Breast epithelium (tissue), 3 donors: ENCODE results near the gene TEAD1.

Source experiments
- POLR2A ChIP-seq: fragments of 450-650 bp; IDR thresholded peaks from one replicate; pipeline ENCODE4 v1.6.1; 2016; ENCODE audit warnings: antibody characterized with exemption, mild to moderate bottlenecking, moderate library complexity
- TF ChIP-seq, protein P1 (sequence below), 3 donors: fragments of 450-650 bp; IDR thresholded peaks; one replicate each; pipeline ENCODE4 v1.5.1; 2016 to 2017; ENCODE audit warnings: antibody characterized with exemption in 3 of 3, mild to moderate bottlenecking in 3 of 3, moderate library complexity in 3 of 3

DNA sequence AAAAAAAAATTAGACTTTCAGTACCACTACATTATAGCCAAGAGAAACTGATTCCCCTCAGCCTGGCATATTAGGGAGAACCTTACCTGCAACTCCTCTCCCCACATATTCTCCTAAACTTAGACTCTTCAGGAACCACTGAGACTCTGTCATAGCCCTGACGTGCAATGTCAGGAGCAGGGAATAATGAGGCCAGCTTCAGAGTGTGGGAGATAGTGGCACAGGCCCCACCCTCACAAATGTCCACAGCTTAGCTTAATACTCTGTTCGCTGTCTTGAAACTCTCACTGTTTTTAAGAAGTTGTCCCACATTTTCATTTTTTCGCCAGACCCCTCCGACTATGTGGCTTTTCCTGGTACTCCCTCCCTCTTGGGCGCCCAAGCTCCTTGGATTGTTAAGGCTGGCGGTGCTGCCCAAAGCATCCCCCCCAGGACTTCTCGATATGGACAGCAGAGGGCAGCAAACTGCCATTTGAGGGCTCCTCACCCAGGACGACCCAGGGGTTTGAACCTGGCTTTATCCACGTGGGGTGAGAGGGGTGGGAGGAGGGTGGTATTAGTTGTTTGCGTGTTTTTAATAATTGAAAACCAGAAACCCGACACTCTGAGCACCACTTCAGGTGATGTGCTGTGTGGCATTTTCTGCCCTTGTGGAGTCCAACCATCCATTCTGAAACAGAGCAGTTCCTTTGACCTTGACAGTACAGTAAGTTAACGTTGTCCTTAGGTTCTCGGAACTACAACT, 289.7 kb downstream of the TEAD1 start:
- TF ChIP-seq, protein P1, sequence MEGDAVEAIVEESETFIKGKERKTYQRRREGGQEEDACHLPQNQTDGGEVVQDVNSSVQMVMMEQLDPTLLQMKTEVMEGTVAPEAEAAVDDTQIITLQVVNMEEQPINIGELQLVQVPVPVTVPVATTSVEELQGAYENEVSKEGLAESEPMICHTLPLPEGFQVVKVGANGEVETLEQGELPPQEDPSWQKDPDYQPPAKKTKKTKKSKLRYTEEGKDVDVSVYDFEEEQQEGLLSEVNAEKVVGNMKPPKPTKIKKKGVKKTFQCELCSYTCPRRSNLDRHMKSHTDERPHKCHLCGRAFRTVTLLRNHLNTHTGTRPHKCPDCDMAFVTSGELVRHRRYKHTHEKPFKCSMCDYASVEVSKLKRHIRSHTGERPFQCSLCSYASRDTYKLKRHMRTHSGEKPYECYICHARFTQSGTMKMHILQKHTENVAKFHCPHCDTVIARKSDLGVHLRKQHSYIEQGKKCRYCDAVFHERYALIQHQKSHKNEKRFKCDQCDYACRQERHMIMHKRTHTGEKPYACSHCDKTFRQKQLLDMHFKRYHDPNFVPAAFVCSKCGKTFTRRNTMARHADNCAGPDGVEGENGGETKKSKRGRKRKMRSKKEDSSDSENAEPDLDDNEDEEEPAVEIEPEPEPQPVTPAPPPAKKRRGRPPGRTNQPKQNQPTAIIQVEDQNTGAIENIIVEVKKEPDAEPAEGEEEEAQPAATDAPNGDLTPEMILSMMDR (IDR thresholded peaks at IDR 0.05) = peak; percentile 87 to 93 (median 92)
- no peak for TF ChIP-seq POLR2A
